IPS-20b (cell line): Measurements from ENCODE around the gene SBF2.

ENCODE experiments used
- H3K27ac ChIP-seq: one replicate; pipeline ENCODE4 v1.5.1; 2013; ENCODE audit warnings: low read length
- H3K27me3 ChIP-seq: 2 replicates; pipeline ENCODE4 v1.6.1; 2013; ENCODE audit warnings: mild to moderate bottlenecking, low read length, inconsistent platforms; ENCODE audit not compliant: insufficient read depth
- H3K36me3 ChIP-seq: 2 replicates; pipeline ENCODE4 v1.6.1; 2013; ENCODE audit warnings: low read depth, mild to moderate bottlenecking, inconsistent platforms, low read length, moderate library complexity; ENCODE audit not compliant: insufficient read depth
- H3K4me1 ChIP-seq: 2 replicates; pipeline ENCODE4 v1.6.1; 2013; ENCODE audit warnings: mild to moderate bottlenecking, control low read depth, inconsistent platforms, low read length, moderate library complexity; ENCODE audit not compliant: insufficient read depth
- H3K4me3 ChIP-seq: 2 replicates; pipeline ENCODE4 v1.5.1; 2013; ENCODE audit warnings: mild to moderate bottlenecking, low read length, inconsistent platforms
- H3K9ac ChIP-seq: 2 replicates; pipeline ENCODE4 v1.6.1; 2013; ENCODE audit warnings: low read depth, mild to moderate bottlenecking, inconsistent platforms, low read length, moderate library complexity
- H3K9me3 ChIP-seq: 2 replicates; pipeline ENCODE4 v1.6.1; 2013; ENCODE audit warnings: mild to moderate bottlenecking, low read depth, low read length, inconsistent platforms; ENCODE audit not compliant: insufficient read depth

SBF2 gene

DNA sequence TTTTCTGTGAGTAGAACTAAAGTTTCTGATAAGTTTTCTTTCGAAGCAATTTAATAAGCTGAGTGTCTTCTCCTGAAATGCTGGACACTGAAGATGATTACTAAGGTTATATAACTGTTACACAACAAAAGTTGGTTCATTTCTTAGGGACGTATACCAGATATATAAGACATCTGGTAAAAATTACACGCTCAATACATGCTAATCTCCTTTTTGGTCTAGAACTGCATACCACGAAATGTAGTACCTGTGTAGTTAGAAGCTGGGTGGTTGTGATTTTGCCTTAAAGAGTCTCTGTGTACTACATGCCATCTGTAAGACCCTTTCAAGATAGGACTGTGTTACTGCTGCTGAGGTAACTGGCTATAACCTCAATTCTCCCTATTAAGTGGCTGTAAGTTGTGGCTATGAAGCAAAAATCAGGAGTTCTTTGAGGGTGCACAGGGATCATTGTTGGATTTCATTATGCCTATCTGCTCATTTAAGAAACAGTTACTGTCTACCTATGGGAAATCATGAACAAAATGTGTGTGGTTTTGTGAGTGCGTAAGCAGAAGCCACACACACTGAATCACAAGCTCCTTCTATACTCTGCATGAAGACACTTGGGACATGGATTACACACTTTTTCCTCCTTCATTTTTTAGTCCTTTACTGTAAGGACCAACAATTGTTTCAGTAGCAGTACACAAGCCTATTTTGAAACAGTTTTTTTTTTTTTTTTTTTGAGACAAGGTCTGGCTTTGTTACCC lies 434.3 kb downstream of the SBF2 start:
- no peaks in the 10 kb centered on the region for H3K27me3 ChIP-seq
- H3K27ac ChIP-seq: no peak overlapping the region
- H3K36me3 ChIP-seq: peaks cover 18% of the 10 kb centered on the region
- H3K4me1 ChIP-seq: peaks cover 38% of the 10 kb centered on the region
- no peaks in the 10 kb centered on the region for H3K9me3 ChIP-seq
- H3K4me3 ChIP-seq: no peak overlapping the region
- no peak overlapping the region for H3K9ac ChIP-seq

DNA sequence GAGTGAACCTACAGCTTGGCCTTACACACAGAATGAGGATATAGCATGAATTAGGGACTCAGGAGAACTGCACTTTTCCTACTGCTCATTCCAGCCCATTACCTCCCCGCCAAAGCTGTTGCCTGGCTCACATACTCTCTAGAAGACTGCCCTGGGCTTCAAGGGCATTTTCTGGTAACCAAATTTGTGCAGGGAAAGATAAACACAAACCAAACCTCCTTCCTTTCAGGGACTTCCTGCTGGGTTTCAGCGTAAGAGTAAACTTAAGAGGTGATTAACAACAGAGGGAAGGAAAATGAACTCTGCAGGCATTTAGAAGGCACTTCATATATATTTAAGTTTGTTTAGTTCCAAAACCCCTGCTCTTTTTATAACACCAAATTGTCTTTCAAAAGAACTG lies 435.2 kb downstream of the SBF2 start:
- H3K27ac ChIP-seq: no peak overlapping the region
- no peaks in the 10 kb centered on the region for H3K9me3 ChIP-seq
- H3K4me3 ChIP-seq: no peak overlapping the region
- peak overlapping the region; percentile 25; the same call in 1 of the 2 replicates for H3K9ac ChIP-seq
- H3K27me3 ChIP-seq: no peaks in the 10 kb centered on the region
- peaks cover 37% of the 10 kb centered on the region for H3K4me1 ChIP-seq
- peaks cover 18% of the 10 kb centered on the region for H3K36me3 ChIP-seq

DNA sequence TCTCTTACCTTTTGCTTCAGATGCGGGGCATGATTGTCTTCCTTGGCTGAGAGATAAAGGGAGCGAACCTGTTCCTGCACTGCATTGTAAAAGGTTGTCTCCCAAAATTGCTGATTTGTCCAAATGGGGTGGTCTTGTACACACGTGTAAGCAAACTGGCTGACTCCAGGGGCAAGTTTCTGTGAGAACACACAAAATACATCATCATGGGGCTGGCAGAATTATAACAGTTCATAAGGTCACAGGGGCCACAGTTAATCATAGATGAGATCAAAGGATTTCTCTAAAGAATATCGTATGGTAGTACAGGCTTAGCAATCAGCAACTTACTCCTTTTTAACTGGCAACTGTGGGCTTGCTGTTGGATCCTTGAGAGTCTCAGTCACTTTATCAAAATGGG lies 435.8 kb downstream of the SBF2 start:
- peak overlapping the region; percentile 4; the same call in 1 of the 2 replicates for H3K9ac ChIP-seq

DNA sequence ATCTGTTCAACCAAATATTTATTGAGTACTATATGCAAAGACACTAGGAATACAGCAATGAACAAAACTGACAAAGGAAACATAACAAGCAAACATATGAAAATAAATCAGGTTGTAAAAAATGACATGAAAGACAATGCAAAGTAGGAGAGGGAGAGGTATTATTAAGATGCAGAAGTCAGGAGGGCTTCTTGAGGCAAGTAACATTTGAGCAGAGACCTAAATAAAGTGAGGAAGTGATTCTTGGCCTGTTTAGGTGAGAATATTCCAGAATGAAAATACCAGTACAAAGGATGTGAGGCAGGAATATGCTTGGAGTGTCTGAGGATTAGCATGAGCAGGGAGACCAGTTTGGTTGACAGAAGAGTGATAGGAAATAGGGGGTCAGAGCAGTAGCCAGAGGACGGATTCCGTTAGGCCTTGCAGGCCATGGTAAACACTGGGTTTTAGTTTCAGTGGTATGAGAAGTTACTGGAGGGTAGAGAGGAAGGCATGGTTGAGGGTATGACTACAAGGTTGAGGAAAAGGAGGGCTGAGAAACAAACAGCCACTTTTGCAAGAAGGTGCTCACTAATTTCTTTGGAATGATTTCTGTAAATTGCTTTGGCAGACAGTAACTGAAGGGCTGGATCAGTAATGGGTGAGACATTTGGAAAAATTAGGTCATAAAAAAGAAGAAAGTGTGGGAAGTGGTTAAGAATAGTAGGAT lies 438.3 kb downstream of the SBF2 start:
- H3K9me3 ChIP-seq: no peaks in the 10 kb centered on the region
- no peak overlapping the region for H3K4me3 ChIP-seq
- no peak overlapping the region for H3K9ac ChIP-seq
- peaks cover 23% of the 10 kb centered on the region for H3K4me1 ChIP-seq
- H3K27ac ChIP-seq: no peak overlapping the region
- peaks cover 22% of the 10 kb centered on the region for H3K36me3 ChIP-seq
- H3K27me3 ChIP-seq: no peaks in the 10 kb centered on the region

More for the DNA sequence above, 435.8 kb downstream of the SBF2 start:
- H3K27ac ChIP-seq: no peak overlapping the region
- no peaks in the 10 kb centered on the region for H3K9me3 ChIP-seq
- no peak overlapping the region for H3K4me3 ChIP-seq
- H3K4me1 ChIP-seq: peaks cover 31% of the 10 kb centered on the region
- peaks cover 18% of the 10 kb centered on the region for H3K36me3 ChIP-seq
- no peaks in the 10 kb centered on the region for H3K27me3 ChIP-seq

GRCh38 chr11:9853929-9854552 lies 440.0 kb downstream of the SBF2 start:
- no peak overlapping the region for H3K4me3 ChIP-seq
- H3K36me3 ChIP-seq: peaks cover 32% of the 10 kb centered on the region
- peaks cover 15% of the 10 kb centered on the region for H3K4me1 ChIP-seq
- no peak overlapping the region for H3K9ac ChIP-seq
- no peak overlapping the region for H3K27ac ChIP-seq
- H3K27me3 ChIP-seq: no peaks in the 10 kb centered on the region
- no peaks in the 10 kb centered on the region for H3K9me3 ChIP-seq

GRCh38 chr11:9852465-9852864 lies 441.6 kb downstream of the SBF2 start:
- Histone ChIP-seq H3K9ac (no peak overlapping the region), H3K4me3 (no peak overlapping the region), H3K27ac (no peak overlapping the region), H3K9me3 (no peaks in the 10 kb centered on the region), H3K4me1 (no peaks in the 10 kb centered on the region; the same call in 1 of the 2 replicates), H3K27me3 (no peaks in the 10 kb centered on the region), H3K36me3 (peaks cover 32% of the 10 kb centered on the region)

DNA sequence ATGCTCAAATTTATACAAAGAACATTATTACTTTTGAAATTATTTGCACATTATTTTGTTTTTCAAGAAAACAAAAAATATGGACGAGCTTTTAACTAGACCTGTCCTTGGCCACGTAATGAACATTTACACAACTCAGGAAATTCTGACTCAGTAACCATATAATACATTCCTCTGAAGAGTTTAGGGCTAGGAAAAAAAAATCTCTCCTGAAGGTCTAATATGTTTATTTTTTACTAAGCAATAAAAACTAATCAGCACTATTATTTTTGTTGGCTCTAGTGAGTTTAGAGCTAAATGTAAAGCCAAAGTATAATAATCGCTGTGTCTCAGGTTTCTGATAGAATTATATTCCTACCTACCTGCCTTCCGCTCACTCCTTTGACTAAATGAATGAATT lies 442.7 kb downstream of the SBF2 start:
- peaks cover 35% of the 10 kb centered on the region for H3K36me3 ChIP-seq
- H3K4me3 ChIP-seq: no peak overlapping the region
- H3K27me3 ChIP-seq: no peaks in the 10 kb centered on the region
- no peak overlapping the region for H3K27ac ChIP-seq
- H3K4me1 ChIP-seq: no peaks in the 10 kb centered on the region
- H3K9ac ChIP-seq: no peak overlapping the region
- no peaks in the 10 kb centered on the region for H3K9me3 ChIP-seq

GRCh38 chr11:9850224-9850895 lies 443.7 kb downstream of the SBF2 start:
- H3K27ac ChIP-seq: no peak overlapping the region
- H3K9me3 ChIP-seq: no peaks in the 10 kb centered on the region
- no peak overlapping the region for H3K9ac ChIP-seq
- H3K4me3 ChIP-seq: no peak overlapping the region
- H3K27me3 ChIP-seq: no peaks in the 10 kb centered on the region
- H3K4me1 ChIP-seq: no peaks in the 10 kb centered on the region
- peaks cover 28% of the 10 kb centered on the region for H3K36me3 ChIP-seq

GRCh38 chr11:9849389-9849788 lies 444.6 kb downstream of the SBF2 start:
- H3K9me3 ChIP-seq: no peaks in the 10 kb centered on the region
- H3K27me3 ChIP-seq: no peaks in the 10 kb centered on the region
- H3K27ac ChIP-seq: no peak overlapping the region
- H3K4me3 ChIP-seq: no peak overlapping the region
- no peak overlapping the region for H3K9ac ChIP-seq
- H3K4me1 ChIP-seq: no peaks in the 10 kb centered on the region
- peaks cover 27% of the 10 kb centered on the region for H3K36me3 ChIP-seq

GRCh38 chr11:9847636-9848035 lies 446.4 kb downstream of the SBF2 start:
- Histone ChIP-seq H3K4me3 (no peak overlapping the region), H3K9ac (no peak overlapping the region), H3K4me1 (no peaks in the 10 kb centered on the region), H3K9me3 (no peaks in the 10 kb centered on the region), H3K27ac (no peak overlapping the region), H3K27me3 (no peaks in the 10 kb centered on the region), H3K36me3 (peaks cover 29% of the 10 kb centered on the region)

- no peak overlapping the region for H3K4me3 ChIP-seq
- peaks cover 16% of the 10 kb centered on the region for H3K36me3 ChIP-seq
- H3K9ac ChIP-seq: no peak overlapping the region
- H3K27me3 ChIP-seq: no peaks in the 10 kb centered on the region
- H3K9me3 ChIP-seq: no peaks in the 10 kb centered on the region
- peaks cover 14% of the 10 kb centered on the region for H3K4me1 ChIP-seq
- H3K27ac ChIP-seq: no peak overlapping the region
These were observed 451.1 kb downstream of the SBF2 start for GRCh38 chr11:9842923-9843322.
